Activated effector memory CD4-positive, alpha-beta T cell treated with anti-CD3 and anti-CD28 coated beads, Interleukin-2, amount 50 U/mL, for 16 hours (primary cell): ENCODE results near the gene TMED10.

Experiments
- DNase-seq: peaks from one replicate; pipeline ENCODE4 v3.0.0-alpha.2; 2020

The TMED10 gene

GRCh38 chr14:75176142-75176820, at the start of gene TMED10:
Gene TMED10, minus strand, starts transcription at chr14:75176612. Its CDS starts 33 bp downstream, at chr14:75176579.
- DNase-seq: peak; percentile 97

DNA sequence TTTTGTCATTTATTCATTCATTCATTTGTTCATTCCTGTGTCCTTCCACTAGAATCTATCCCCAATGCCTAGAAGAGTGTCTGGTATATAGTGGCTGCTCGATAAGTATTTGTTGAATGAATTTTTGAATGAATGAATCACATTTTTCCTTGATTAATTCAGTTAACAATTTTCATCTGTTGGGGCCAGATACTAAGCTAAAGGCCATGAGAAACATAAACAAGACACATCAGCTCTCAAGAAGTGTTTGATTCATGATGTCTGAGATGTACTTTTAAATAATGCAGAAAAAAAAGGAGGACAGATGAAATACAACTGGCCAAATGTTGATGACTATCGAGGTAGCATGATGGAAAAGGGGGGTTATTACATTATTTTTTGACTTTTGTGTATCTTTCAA, 48.1 kb upstream of the TMED10 start:
- DNase-seq: no peak

GRCh38 chr14:75223664-75224154, 47.3 kb upstream of the TMED10 start:
- no peak for DNase-seq

- no peak for DNase-seq
Measured at GRCh38 chr14:75222208-75222701, 45.8 kb upstream of the TMED10 start.

DNA sequence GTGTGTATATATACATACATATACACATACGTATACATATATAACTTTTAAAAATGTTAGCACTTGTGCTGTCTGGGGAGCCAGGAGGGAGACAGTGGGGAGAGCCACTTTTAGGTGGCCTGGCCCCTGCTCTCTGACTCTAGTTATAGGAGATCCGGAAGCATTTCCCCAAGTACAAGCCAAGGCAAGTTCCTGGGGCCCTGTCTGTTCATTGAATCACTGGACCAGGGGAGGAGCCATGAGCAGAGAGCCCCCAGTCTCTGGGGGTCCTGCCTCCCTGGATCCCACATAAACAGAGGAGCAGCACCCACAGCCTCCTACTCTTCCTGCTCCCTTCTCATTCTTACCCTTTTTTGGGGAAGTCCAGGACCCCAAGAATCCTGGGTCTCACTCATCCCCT, 45.4 kb upstream of the TMED10 start:
- no peak for DNase-seq

- DNase-seq: no peak
Measured at GRCh38 chr14:75220156-75220555, 43.7 kb upstream of the TMED10 start.

DNA sequence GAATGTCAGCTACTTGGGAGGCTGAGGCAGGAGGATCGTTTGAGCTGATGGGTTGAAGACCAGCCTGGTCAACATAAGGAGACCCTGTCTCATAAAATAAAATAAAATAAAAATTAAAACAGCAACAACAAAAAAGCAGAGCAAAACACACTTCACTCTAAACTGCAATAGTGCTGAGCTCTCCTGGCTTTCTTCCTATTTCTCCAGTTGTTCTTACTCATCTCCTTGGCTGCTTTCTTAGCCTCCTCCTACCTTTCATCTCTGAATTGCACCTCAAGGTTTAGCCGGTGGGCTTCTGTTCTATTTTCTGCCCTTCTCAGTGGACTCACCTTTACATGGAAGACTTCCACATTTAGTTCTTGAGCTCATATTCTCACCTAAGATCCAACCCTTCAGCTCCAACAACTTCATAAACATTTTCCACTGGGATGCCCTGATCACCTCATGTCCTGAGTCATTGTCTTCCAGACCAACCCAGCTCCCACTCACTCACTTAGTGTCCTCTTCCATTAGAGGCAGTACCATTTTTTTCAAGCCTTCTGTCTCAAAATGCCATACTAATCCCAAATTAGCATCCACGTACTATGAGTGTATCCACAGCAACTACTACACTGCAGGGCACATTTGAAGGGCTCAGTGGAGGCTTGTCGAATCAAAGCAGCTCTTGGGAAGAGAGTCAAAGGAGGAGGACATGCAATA, 41.2 kb upstream of the TMED10 start:
- DNase-seq: no peak

DNA sequence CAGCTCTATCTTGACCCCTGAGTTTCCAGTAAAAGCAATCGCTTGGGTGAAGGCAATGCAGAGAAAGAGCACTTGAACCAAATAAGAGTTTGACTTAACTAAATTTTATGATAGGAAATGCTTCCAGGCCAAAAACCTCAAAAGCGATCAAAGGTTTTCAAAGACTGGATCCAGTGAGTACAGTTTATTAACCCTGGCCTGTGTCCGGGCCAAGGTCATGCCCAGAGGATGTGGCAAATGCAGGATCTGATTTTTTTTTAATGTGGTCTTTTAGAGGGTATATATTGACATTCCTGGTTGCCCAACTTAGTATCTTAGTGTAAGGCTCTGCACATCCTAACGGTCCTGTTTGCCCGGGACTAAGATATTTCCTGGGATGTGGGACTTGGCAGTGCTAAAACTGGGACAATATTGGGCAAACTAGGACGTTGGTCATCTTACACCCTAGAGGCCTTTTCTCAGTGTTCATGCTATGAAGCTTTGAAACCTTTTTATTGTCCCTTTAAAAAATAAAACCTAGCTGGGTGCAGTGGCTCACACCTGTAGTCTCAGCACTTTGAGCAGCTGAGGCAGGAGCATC, 40.1 kb upstream of the TMED10 start:
- no peak for DNase-seq

- DNase-seq: no peak
Measured at GRCh38 chr14:75215520-75215919, 39.1 kb upstream of the TMED10 start.

GRCh38 chr14:75214558-75214957, 38.1 kb upstream of the TMED10 start:
- DNase-seq: no peak

DNA sequence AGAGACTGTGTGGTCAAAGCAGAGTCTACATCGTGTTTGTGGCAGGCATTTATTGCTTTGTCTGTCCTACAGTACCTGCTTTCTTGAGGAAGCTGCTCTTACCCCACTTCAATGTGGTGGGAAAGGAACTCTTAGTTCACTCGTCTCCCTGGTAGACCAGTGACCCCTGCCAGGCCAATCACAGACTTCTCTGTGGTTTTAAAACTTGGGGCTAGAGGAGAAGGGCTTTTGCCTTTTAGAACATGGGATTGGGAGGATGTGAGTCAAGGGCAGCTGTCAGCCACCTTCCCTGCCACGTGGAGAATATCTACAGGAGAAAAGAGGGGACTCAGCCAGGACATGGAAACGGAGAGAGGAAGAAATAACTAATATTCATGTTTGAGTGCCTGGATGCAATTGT, 36.8 kb upstream of the TMED10 start:
- no peak for DNase-seq

- DNase-seq: no peak
Measured at GRCh38 chr14:75208843-75209242, 32.4 kb upstream of the TMED10 start.

DNA sequence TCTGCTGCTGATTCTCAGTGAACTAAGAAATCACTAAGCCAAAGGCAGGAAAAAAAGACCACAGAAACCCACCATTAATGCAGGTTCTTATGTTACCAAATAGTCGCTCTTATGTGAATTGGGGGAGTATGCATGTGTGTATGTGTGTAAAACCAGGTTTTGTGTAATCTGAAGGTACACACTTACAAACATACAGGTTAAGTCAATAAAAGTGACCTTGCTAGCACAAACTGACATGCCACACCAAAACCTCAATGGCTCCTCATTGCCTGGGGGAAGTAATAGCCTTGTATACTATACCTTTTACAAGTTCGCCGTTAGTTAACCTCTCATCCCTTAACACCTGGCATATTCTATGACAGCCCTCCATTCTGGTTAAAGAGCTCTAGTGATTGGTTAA, 29.8 kb upstream of the TMED10 start:
- no peak for DNase-seq

GRCh38 chr14:75205591-75205990, 29.2 kb upstream of the TMED10 start:
- no peak for DNase-seq

DNA sequence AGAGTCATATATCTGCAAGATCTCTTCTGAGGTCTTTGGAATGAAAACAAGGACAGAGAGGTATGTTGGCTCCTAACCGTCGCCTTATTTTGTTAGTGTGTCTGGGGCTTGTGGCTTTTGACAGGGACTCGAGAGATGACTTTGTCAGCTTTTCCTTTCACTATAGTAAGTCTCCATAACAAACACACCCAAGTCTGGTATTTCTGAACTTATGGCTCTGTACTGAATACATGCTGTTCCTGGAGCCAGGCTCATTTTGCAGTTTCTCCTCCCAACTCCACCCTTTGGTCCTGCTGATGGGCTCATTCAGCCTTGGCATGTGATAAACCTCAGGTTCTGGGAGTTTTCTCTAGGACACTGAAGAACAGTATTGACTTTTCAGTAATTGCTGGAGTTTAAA, 27.7 kb upstream of the TMED10 start:
- DNase-seq: no peak

DNA sequence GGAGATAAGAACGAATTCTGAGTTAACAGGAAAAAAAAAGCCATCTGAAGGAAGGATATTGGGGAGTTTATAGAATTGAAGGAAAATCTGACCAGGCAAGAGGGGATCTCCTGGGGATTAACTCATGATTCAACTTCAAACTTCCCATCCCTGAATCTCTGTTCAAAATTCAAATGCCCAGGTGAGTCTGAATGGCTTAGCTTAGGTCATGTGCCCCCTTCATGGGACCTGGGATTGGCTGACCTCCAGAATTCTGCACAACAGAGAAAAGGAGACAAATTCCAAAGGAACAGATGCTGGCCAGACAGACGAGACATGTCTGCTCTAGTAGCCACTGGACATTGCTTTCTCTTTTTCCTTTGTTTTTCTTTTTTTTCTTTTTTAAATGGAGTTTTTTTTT, 26.2 kb upstream of the TMED10 start:
- DNase-seq: no peak

- no peak for DNase-seq
Measured at GRCh38 chr14:75201087-75201486, 24.7 kb upstream of the TMED10 start.

- DNase-seq: no peak
Measured at GRCh38 chr14:75200451-75200850, 24.0 kb upstream of the TMED10 start.

DNA sequence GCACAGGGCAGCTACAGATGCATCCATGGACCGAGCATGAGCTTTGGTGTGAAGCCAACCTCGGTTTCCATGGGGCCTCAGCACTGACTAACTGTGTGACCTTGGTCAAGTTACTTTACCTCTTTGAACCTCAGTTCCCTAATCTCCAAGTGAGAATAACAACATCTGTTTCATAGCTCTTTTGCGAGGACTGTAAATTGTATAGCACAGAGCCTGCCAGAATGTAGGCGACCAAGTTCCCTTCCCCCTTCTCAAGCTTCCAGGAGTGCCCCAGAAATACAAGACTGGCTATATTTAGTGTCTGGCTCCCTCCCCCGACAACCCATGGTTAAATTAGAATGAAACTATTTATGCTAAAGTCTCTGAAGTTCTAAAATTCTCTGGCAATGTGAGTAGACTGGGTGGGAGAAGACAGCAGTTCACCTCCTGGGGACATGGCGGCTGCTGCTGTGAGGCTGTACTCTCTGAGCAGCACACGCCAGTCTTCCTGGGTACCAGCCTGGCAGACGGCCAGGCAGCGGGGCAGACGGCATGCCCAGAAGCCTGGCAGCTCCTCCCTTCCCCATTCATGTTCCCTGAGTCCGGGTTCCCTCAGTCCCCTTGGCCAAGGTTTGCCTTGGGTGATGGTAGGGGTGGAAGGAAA, 22.0 kb upstream of the TMED10 start:
- DNase-seq: no peak

- no peak for DNase-seq
Measured at GRCh38 chr14:75197338-75197737, 20.9 kb upstream of the TMED10 start.

GRCh38 chr14:75196468-75196867, 20.1 kb upstream of the TMED10 start:
- no peak for DNase-seq

GRCh38 chr14:75196064-75196463, 19.7 kb upstream of the TMED10 start:
- DNase-seq: no peak

DNA sequence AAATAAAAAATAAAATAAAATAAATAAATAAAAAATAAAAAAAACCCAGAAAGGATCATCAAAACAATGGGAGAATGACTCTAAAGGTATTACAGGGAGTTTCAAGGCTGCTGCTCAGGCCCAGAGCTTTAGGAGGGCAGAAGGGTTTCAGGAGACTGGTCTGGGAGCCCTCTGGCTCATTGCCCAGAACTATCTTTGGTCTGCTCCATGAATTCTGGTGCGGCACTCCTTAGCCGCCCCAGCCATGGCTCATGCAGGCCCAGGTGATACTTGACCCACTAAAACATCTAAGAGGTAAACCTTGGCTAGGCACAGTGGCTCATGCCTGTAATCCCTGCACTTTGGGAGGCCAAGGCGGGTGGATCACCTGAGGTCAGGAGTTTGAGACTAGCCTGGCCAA, 14.7 kb upstream of the TMED10 start:
- no peak for DNase-seq

DNA sequence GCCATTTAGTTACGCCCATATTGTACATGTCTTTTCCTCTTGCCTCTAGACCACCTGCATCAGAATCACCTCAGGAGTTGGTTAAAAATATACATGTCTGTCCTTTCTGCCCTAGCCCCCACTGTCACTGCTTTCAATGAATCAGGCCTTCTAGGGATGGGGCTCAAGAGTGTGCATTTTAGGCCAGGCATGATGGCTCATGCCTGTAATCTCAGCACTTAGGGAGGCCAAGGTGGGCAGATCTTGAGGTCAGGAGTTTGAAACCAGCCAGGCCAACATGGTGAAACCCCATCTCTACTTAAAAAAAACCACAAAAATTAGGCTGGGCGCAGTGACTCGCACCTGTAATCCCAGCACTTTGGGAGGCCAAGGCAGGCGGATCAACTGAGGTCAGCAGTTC, 13.6 kb upstream of the TMED10 start:
- no peak for DNase-seq
